ENCODE results near the gene ERICH2. TPM values are rescaled to one million over a fixed set of nuclear protein-coding genes. Genes with fewer than 3 reads are reported as not detected.

ERICH2 gene
- total RNA-seq, 1 donor from 2014 or later: not detected

DNA sequence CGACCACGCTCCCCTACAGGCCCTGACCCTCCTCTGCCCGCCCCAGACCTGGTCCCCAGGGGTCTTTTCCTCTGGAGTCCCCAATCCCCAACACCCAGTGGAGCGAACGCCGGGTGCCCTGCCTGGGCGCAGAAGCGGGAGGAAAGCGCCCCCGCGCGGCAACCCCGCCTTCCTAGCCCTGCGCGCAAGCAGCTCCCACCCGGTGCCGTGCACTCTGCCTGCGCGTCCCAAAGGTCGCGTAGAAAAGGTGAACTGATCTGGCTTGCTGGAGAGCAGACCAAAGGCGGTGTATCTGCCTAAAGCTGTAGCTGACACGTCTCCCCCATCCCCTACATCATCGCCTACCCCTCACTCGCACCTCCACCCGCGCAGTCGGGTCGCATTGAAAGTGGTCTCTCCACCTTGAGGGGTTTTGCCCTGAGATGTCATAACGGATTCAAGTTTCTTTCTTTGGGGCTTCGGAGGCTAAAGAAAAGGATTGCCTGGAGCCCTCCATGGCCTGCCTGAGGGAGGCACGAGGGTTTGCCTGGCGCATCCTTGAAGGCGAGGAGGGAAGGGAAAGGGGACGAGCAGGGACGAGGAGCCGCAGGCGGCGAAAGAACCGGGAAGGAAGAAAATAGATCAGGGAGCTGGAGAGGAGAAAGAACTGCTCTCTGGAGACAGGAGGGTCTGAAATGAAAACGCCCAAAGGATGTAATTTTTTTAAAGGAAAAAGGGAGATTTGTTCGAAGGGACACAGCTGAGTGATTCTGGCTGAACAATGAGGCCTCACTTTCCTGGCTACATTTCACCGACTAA, 52.3 kb downstream of the ERICH2 start:
- Histone ChIP-seq H3K36me3 (no peaks in the 10 kb centered on the region), H3K4me1 (peaks cover 19 to 33% of the 10 kb centered on the region in 2 donors), H3K27me3 (no peaks in the 10 kb centered on the region), H3K4me3 (peak overlapping the region; percentile 50 to 60), H3K27ac (peak overlapping the region in 1 of 2 donors; percentile 67), H3K9me3 (no peaks in the 10 kb centered on the region)
- no peak for DNase-seq (ENCODE audit: low spot score in 2 of 2)
- intact Hi-C loops (cut with DNase I): no loop called here
- TF ChIP-seq, protein P1, sequence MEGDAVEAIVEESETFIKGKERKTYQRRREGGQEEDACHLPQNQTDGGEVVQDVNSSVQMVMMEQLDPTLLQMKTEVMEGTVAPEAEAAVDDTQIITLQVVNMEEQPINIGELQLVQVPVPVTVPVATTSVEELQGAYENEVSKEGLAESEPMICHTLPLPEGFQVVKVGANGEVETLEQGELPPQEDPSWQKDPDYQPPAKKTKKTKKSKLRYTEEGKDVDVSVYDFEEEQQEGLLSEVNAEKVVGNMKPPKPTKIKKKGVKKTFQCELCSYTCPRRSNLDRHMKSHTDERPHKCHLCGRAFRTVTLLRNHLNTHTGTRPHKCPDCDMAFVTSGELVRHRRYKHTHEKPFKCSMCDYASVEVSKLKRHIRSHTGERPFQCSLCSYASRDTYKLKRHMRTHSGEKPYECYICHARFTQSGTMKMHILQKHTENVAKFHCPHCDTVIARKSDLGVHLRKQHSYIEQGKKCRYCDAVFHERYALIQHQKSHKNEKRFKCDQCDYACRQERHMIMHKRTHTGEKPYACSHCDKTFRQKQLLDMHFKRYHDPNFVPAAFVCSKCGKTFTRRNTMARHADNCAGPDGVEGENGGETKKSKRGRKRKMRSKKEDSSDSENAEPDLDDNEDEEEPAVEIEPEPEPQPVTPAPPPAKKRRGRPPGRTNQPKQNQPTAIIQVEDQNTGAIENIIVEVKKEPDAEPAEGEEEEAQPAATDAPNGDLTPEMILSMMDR (IDR thresholded peaks at IDR 0.05): peak in 1 of 3 experiments; percentile 27

GRCh38 chr2:170823088-170823897, 53.1 kb downstream of the ERICH2 start:
- Histone ChIP-seq H3K4me3 (peak overlapping the region; percentile 50 to 60), H3K4me1 (peaks cover 19 to 33% of the 10 kb centered on the region in 2 donors), H3K9me3 (no peaks in the 10 kb centered on the region), H3K27me3 (no peaks in the 10 kb centered on the region), H3K36me3 (no peaks in the 10 kb centered on the region), H3K27ac (peak overlapping the region in 1 of 2 donors; percentile 67)
- intact Hi-C loops (cut with DNase I): no loop called here
- TF ChIP-seq, protein P1 (IDR thresholded peaks at IDR 0.05): no peak
- no peak for DNase-seq (ENCODE audit: low spot score in 2 of 2)

- TF ChIP-seq, protein P1 (IDR thresholded peaks at IDR 0.05): no peak
- Histone ChIP-seq H3K9me3 (no peaks in the 10 kb centered on the region), H3K27me3 (no peaks in the 10 kb centered on the region), H3K27ac (peak overlapping the region in 1 of 2 donors; percentile 67), H3K36me3 (no peaks in the 10 kb centered on the region), H3K4me1 (peaks cover 19 to 29% of the 10 kb centered on the region in 2 donors), H3K4me3 (peak overlapping the region; percentile 50 to 60)
- no peak for DNase-seq (ENCODE audit: low spot score in 2 of 2)
- intact Hi-C loops (cut with DNase I): no loop called here
Observed at GRCh38 chr2:170823898-170824215, 53.7 kb downstream of the ERICH2 start.

- TF ChIP-seq, protein P1 (IDR thresholded peaks at IDR 0.05): no peak
- intact Hi-C loops (cut with DNase I): no loop called here
- no peaks in the 10 kb centered on the region for H3K36me3 ChIP-seq
Observed at GRCh38 chr2:170824526-170825015, 54.4 kb downstream of the ERICH2 start.

GRCh38 chr2:170827841-170828532, 57.8 kb downstream of the ERICH2 start:
- H3K36me3 ChIP-seq: no peaks in the 10 kb centered on the region
- no peaks in the 10 kb centered on the region for H3K9me3 ChIP-seq
- TF ChIP-seq, protein P1 (IDR thresholded peaks at IDR 0.05): no peak
- intact Hi-C loops (cut with DNase I): no loop called here
- DNase-seq (ENCODE audit: low spot score in 2 of 2): no peak
- H3K27ac ChIP-seq: no peak overlapping the region
- no peaks in the 10 kb centered on the region for H3K27me3 ChIP-seq
- H3K4me1 ChIP-seq: peaks cover 5 to 7% of the 10 kb centered on the region in 2 donors
- no peak overlapping the region for H3K4me3 ChIP-seq

More at GRCh38 chr2:170824526-170825015, 54.4 kb downstream of the ERICH2 start:
- H3K9me3 ChIP-seq: no peaks in the 10 kb centered on the region
- no peak for DNase-seq (ENCODE audit: low spot score in 2 of 2)
- H3K27ac ChIP-seq: peak overlapping the region in 1 of 2 donors; percentile 67
- no peaks in the 10 kb centered on the region for H3K27me3 ChIP-seq
- H3K4me1 ChIP-seq: peaks cover 19 to 26% of the 10 kb centered on the region in 2 donors
- no peak overlapping the region for H3K4me3 ChIP-seq

All from ascending aorta (tissue), 2 donors.